Fibroblast of skin of back (primary cell): ENCODE measurements around the gene DACT2.
"Not testable (repeated sequence)": the region's sequence is repeated elsewhere in the genome, so short reads cannot be mapped to it uniquely, and the experiment has no call there.

ENCODE experiments used
- DNase-seq: peaks from one replicate; pipeline ENCODE4 v3.0.0-alpha.2; 2013

Gene DACT2

GRCh38 chr6:168280020-168280898, 39.3 kb downstream of the DACT2 start:
- no peak for DNase-seq

GRCh38 chr6:168279403-168279935, 40.1 kb downstream of the DACT2 start:
- DNase-seq, result no peak

GRCh38 chr6:168278904-168279303, 40.7 kb downstream of the DACT2 start:
- DNase-seq, result no peak

- no peak for DNase-seq
These were observed 42.3 kb downstream of the DACT2 start for GRCh38 chr6:168277274-168277669.

GRCh38 chr6:168276576-168277273, 42.9 kb downstream of the DACT2 start:
- no peak for DNase-seq

- DNase-seq, result no peak
These were observed 44.4 kb downstream of the DACT2 start for GRCh38 chr6:168275168-168275567.

- no peak for DNase-seq
These were observed 45.3 kb downstream of the DACT2 start for GRCh38 chr6:168274037-168274952.

GRCh38 chr6:168273441-168274036, 46.0 kb downstream of the DACT2 start:
- DNase-seq, result no peak

- DNase-seq, result no peak
These were observed 46.9 kb downstream of the DACT2 start for GRCh38 chr6:168272415-168273325.

- no peak for DNase-seq
These were observed 49.1 kb downstream of the DACT2 start for GRCh38 chr6:168270274-168271172.

- no peak for DNase-seq
These were observed 49.9 kb downstream of the DACT2 start for GRCh38 chr6:168269455-168270243.

GRCh38 chr6:168268755-168269154, 50.8 kb downstream of the DACT2 start:
- no peak for DNase-seq

- not testable (repeated sequence) for DNase-seq
These were observed 51.8 kb downstream of the DACT2 start for GRCh38 chr6:168267779-168268178.

GRCh38 chr6:168265827-168266815, 53.5 kb downstream of the DACT2 start:
- no peak for DNase-seq

- DNase-seq, result no peak
These were observed 54.2 kb downstream of the DACT2 start for GRCh38 chr6:168265394-168265793.

- no peak for DNase-seq
These were observed 54.8 kb downstream of the DACT2 start for GRCh38 chr6:168264593-168265335.

- DNase-seq, result no peak
These were observed 56.1 kb downstream of the DACT2 start for GRCh38 chr6:168263351-168263905.
